ENCODE results near the gene TRMT10C. TPM values are rescaled to one million over a fixed set of nuclear protein-coding genes. Genes with fewer than 3 reads are reported as not detected.

Gene TRMT10C
- total and polyA plus RNA-seq, 9 of the 15 experiments (the other 6 are each of a cell fraction or from before 2014, with no cell fraction given) = 48.6 to 106 (median 63.9) TPM

GRCh38 chr3:101512646-101513418 lies 48.8 kb upstream of the TRMT10C start, which contains the start of gene SENP7 (continued):
- TF ChIP-seq U2AF2 (optimal IDR thresholded peaks at IDR 0.05; ENCODE audit: low read depth, low read length) (no peak), CHD2 (IDR thresholded peaks at IDR 0.05; ENCODE audit: low read depth, low read length) (no peak), SNIP1 (IDR thresholded peaks at IDR 0.05; ENCODE audit: low read depth) (no peak), POLR3G (IDR thresholded peaks at IDR 0.05; ENCODE audit: extremely low read depth, insufficient read length, insufficient replicate concordance) (no peak), ZKSCAN1 (IDR thresholded peaks at IDR 0.05; ENCODE audit: low read depth, low read length) (no peak), RUNX1 (IDR thresholded peaks at IDR 0.05; ENCODE audit: low read depth) (no peak), MYC (IDR thresholded peaks at IDR 0.05; ENCODE audit: low read depth, low read length) (peak; percentile 35; the same call in 1 of the 2 replicates), MYC (CRISPR knock-in tag; IDR thresholded peaks at IDR 0.05; ENCODE audit: borderline replicate concordance, low read depth) (no peak), KAT2B (IDR thresholded peaks at IDR 0.05; ENCODE audit: low read depth, low read length) (no peak), TFAM (CRISPR knock-in tag; conservative IDR thresholded peaks at IDR 0.05) (no peak), JUND (IDR thresholded peaks at IDR 0.05; ENCODE audit: borderline replicate concordance, low read depth, low read length) (no peak), JUND (tag; IDR thresholded peaks at IDR 0.05; ENCODE audit: borderline replicate concordance, low read depth, low read length) (no peak), TBP (optimal IDR thresholded peaks at IDR 0.05; ENCODE audit: low read depth, low read length) (peak; percentile 47), GTF2A2 (tag; IDR thresholded peaks at IDR 0.05) (no peak), RB1 (IDR thresholded peaks at IDR 0.05; ENCODE audit: low read depth) (0 out of 2 replicates have a peak, but pooled peaks have one; percentile 13), L3MBTL2 (IDR thresholded peaks at IDR 0.05) (0 out of 2 replicates have a peak, but pooled peaks have one; percentile 5), HDAC2 (IDR thresholded peaks at IDR 0.05) (no peak), CBX8 (IDR thresholded peaks at IDR 0.05; ENCODE audit: borderline replicate concordance, extremely low read depth, low read depth, low read length, poor library complexity, severe bottlenecking) (no peak), SAP30 (IDR thresholded peaks at IDR 0.05; ENCODE audit: borderline replicate concordance, insufficient read depth, low read depth, low read length, poor library complexity, severe bottlenecking) (no peak), HCFC1 (IDR thresholded peaks at IDR 0.05; ENCODE audit: low read depth, low read length) (0 out of 2 replicates have a peak, but pooled peaks have one; percentile 12), ZNF263 (CRISPR knock-in tag; IDR thresholded peaks at IDR 0.05; ENCODE audit: borderline replicate concordance) (peak; percentile 51; the same call in 1 of the 2 replicates), ATF1 (CRISPR knock-in tag; IDR thresholded peaks at IDR 0.05) (no peak), ATF1 (tag; IDR thresholded peaks at IDR 0.05) (no peak), ZNF764 (CRISPR knock-in tag; IDR thresholded peaks at IDR 0.05; ENCODE audit: low read depth) (no peak), HIVEP1 (CRISPR knock-in tag; IDR thresholded peaks at IDR 0.05) (no peak), SRSF3 (IDR thresholded peaks at IDR 0.05; ENCODE audit: insufficient read depth, low read length) (no peak)
- TF ChIP-seq, protein P1, sequence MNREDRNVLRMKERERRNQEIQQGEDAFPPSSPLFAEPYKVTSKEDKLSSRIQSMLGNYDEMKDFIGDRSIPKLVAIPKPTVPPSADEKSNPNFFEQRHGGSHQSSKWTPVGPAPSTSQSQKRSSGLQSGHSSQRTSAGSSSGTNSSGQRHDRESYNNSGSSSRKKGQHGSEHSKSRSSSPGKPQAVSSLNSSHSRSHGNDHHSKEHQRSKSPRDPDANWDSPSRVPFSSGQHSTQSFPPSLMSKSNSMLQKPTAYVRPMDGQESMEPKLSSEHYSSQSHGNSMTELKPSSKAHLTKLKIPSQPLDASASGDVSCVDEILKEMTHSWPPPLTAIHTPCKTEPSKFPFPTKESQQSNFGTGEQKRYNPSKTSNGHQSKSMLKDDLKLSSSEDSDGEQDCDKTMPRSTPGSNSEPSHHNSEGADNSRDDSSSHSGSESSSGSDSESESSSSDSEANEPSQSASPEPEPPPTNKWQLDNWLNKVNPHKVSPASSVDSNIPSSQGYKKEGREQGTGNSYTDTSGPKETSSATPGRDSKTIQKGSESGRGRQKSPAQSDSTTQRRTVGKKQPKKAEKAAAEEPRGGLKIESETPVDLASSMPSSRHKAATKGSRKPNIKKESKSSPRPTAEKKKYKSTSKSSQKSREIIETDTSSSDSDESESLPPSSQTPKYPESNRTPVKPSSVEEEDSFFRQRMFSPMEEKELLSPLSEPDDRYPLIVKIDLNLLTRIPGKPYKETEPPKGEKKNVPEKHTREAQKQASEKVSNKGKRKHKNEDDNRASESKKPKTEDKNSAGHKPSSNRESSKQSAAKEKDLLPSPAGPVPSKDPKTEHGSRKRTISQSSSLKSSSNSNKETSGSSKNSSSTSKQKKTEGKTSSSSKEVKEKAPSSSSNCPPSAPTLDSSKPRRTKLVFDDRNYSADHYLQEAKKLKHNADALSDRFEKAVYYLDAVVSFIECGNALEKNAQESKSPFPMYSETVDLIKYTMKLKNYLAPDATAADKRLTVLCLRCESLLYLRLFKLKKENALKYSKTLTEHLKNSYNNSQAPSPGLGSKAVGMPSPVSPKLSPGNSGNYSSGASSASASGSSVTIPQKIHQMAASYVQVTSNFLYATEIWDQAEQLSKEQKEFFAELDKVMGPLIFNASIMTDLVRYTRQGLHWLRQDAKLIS (CRISPR knock-in tag; IDR thresholded peaks at IDR 0.05) = no peak
